Breast epithelium (tissue), 3 donors: ENCODE results near the gene SNCB.

Source experiments
- POLR2A ChIP-seq: fragments of 450-650 bp; IDR thresholded peaks from one replicate; pipeline ENCODE4 v1.6.1; 2016; ENCODE audit warnings: antibody characterized with exemption, mild to moderate bottlenecking, moderate library complexity
- POLR2AphosphoS5 ChIP-seq, 3 donors: sonication (generic); formaldehyde crosslinking; IDR thresholded peaks; one replicate each; pipeline ENCODE4 v1.6.1; 2017; ENCODE audit warnings: antibody characterized with exemption in 3 of 3
- TF ChIP-seq, protein P1 (sequence below), 3 donors: fragments of 450-650 bp; IDR thresholded peaks; one replicate each; pipeline ENCODE4 v1.5.1; 2016 to 2017; ENCODE audit warnings: antibody characterized with exemption in 3 of 3, mild to moderate bottlenecking in 3 of 3, moderate library complexity in 3 of 3

- TF ChIP-seq, protein P1, sequence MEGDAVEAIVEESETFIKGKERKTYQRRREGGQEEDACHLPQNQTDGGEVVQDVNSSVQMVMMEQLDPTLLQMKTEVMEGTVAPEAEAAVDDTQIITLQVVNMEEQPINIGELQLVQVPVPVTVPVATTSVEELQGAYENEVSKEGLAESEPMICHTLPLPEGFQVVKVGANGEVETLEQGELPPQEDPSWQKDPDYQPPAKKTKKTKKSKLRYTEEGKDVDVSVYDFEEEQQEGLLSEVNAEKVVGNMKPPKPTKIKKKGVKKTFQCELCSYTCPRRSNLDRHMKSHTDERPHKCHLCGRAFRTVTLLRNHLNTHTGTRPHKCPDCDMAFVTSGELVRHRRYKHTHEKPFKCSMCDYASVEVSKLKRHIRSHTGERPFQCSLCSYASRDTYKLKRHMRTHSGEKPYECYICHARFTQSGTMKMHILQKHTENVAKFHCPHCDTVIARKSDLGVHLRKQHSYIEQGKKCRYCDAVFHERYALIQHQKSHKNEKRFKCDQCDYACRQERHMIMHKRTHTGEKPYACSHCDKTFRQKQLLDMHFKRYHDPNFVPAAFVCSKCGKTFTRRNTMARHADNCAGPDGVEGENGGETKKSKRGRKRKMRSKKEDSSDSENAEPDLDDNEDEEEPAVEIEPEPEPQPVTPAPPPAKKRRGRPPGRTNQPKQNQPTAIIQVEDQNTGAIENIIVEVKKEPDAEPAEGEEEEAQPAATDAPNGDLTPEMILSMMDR (IDR thresholded peaks at IDR 0.05) = no peak
- no peak for TF ChIP-seq POLR2AphosphoS5 (IDR thresholded peaks at IDR 0.05)
- TF ChIP-seq POLR2A = no peak
Observed at GRCh38 chr5:176625512-176625911, 4.8 kb downstream of the SNCB start.
